GM21367 (cell line): ENCODE data around the gene STK39.
A peak's percentile ranks its signal among the peaks of the same experiment; 100 is the strongest.

Source experiments
- ATAC-seq: cut with Tn5 transposase; IDR thresholded peaks from one replicate; pipeline ENCODE4 v1.9.1; 2021; ENCODE audit not compliant: unreplicated experiment

The STK39 gene

GRCh38 chr2:168058675-168059074 is 188.7 kb downstream of the STK39 start:
- ATAC-seq: no peak

DNA sequence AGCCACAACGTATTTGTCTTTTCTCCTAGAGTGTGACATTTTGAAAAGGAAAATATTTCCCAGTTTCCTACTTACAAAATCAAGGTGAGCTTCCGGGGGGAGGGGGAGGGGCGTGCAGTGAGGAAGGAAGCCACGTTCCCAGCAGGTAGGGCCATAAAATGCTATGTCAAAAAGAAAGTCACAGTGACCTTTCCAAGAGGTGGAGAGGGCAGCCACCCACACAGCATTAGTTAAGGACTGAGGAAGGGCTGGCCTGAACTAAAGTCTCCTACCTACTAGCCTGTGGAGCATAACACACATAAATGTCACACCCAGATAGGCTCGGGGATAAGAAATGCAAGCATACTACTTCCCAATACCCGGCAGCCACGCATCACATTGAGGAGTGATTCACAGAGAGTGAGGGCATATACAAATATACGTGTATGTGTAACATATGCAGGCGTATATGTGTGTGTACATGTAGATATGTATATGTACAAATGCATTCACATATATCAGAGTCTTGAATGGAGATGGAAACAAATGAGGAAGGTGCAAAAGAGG is 191.1 kb downstream of the STK39 start:
- ATAC-seq: no peak

DNA sequence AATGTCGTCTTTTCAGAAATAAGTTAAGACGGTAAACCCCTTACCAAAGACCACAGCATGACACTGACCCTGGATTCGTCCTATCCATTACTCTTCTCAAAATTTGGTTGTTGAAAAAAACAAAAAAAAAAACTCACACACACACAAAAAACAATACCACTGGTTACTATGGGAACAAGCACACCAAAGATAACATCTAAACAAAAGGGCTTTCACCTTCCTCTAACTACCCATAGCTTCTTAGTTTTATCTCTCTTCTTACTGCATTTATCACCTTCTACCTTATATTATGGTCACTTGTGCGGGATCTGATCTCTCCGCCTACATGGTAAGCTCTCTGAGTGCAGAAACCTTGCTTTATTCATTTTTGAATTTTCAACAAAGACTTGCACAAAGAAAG is 192.7 kb downstream of the STK39 start:
- ATAC-seq: no peak

- ATAC-seq: no peak
Observed at GRCh38 chr2:168053676-168054075, 193.7 kb downstream of the STK39 start.

GRCh38 chr2:168052773-168053172 is 194.6 kb downstream of the STK39 start:
- ATAC-seq: no peak

- no peak for ATAC-seq
Observed at GRCh38 chr2:168050377-168050776, 197.0 kb downstream of the STK39 start.

DNA sequence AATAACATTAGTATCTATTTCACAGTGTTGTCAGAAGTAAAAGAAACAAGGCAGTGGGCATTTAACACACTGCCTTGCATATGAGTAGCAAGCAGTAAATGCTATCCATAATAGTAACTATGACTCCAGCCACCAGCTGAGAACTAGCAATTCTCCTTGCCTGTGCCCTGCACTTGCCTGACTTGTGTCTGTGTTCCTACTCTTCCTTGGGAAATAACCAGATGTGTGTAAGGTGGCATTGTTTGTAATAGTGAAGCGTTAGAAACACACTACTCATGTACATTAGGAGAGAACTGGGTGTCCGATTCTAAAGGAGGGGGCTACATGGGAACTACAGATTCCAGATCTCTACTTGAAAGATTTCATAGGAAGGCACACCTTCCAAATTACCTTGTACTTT is 197.8 kb downstream of the STK39 start:
- no peak for ATAC-seq

- no peak for ATAC-seq
Observed at GRCh38 chr2:168047091-168047690, 200.2 kb downstream of the STK39 start.

GRCh38 chr2:168044579-168044978 is 202.8 kb downstream of the STK39 start:
- ATAC-seq: no peak

DNA sequence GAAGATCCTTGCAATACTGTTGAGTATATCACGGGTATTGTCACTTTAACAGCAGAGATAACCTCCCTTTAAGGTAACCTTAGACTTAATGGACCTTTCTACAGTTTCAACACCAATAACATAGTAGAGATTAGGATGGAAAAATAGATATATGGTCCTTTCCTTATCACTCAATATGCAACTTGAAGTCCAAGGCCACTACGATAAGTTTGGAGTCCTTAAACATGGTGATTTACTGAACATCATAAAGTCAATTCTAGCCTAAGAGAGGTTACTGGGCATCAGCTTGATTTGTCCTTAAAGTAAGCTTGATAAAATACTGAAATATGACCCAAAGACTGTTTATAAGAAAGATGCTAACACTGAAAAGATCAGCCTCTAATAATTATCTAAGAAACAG is 203.2 kb downstream of the STK39 start:
- ATAC-seq: no peak

DNA sequence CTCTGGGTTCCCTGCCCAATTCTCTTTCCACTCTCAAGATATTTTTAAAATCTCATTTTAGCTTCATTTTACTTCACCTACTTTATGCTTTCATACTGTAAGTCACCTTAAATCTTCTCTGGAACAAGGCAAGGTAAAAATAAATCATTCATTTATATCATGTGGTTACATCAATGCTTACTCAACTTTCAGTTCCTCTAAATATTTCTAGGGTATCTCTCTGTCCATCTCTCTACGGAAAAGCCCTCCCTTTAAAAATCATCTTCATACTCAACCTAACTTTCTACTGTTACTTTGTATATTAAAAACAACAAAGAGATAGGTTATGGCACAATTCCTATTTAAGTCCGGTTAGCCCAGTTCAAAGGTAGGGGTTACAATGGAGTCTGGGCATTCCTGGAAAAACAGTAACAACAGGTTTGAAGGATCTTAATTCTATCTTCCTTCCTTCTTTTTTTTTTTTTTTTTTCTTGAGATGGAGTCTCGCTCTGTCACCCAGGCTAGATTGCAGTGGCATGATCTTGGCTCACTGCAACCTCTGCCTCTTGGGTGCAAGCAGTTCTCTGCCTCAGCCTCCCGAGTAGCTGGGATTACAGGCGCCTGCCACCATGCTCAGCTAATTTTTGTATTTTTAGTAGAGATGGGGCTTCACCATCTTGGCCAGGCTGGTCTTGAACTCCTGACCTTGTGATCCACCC is 205.1 kb downstream of the STK39 start:
- ATAC-seq: peak; percentile 97

DNA sequence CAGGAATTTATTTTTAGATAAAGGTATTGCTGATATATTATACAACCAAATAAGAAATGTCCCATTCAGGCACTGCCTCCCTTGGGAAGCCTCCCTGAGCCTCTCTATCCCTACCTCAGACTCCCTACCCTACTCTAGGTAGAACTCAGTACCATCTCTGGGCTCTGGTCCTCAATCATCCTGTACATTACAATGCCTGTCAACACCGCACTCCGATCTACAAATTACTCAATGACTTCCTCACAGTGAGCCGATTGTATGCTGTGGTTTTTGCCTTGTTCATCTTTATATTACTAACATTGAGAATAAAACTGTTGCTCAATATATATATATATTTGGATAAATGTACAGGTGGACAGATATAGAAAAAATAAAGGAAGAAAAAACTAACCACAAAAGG is 207.5 kb downstream of the STK39 start:
- no peak for ATAC-seq

DNA sequence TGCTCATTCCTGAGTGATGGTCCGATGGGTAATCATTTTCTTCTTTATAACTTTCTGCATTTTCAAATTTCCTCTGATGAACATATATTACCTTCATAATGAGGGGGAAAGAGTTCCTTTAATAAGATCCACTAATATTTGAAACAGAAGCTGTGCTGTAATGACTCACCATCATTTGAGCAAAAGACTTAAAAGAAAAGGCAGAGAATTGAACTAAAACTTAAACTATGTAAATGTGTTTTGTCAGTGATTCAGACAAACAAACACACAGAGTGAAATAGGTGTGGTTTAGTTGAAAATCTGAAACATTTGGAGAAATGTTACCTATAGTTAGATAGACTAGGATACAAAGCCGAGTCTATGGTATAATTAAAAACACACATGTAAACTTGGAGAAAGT is 209.6 kb downstream of the STK39 start:
- no peak for ATAC-seq

- ATAC-seq: peak; percentile 65
Observed at GRCh38 chr2:168035458-168035857, 211.9 kb downstream of the STK39 start.

DNA sequence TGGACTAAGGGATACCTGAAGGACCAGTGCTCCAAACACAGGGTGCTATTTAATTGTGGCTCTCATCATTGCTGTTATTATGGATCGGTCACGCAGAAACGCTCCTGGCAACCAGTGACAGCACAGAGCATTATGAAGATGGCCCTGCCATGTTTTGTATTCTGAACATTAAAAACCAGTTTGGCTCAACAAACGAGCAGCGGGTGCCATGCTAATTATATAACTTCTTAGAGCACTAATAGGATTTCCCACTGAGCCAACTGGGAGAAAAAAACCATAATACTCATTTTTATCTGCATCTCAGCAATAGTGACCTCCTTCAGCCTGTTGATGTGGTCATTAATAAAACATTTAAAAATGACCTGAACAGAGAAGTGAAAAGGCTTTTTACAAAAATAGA is 212.8 kb downstream of the STK39 start:
- ATAC-seq: no peak

- ATAC-seq: no peak
Observed at GRCh38 chr2:168033966-168034365, 213.4 kb downstream of the STK39 start.

GRCh38 chr2:168032091-168032490 is 215.3 kb downstream of the STK39 start:
- no peak for ATAC-seq

DNA sequence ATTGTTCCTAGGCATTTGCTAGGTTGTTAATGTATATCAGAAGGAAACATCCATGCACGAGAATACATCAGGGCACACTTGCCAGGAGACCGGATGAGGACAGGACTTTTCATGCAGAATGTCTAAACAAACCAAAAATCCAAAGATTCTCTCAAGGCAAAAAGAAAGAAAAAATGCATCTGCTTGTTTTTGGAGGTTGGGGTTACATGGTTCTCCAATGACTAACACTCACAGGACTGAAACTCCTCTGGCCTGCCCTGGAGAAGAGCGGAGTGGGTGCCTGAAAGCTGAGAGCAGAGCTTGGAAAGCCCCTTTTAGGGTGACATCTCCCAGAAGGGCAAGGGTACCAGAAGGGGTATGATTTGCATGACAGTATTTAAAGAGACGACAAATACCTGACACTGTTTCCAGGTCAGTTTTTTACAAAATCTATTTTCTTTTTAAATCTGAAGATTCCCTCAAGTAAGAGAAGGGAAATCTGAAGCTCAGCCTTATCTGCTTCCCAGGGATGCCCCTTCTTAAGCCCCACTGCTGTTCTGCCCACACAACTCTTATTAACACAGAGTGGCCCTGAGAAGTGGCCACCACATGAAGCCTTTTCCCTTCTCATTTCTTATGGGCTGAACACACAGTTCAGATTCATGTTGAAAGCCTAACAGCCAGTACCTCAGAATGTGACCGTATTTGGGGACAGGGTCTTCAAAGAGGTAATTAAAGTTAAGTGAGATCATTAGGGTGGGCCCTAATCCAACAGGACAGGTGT is 216.4 kb downstream of the STK39 start:
- ATAC-seq: peak; percentile 74

- no peak for ATAC-seq
Observed at GRCh38 chr2:168029071-168029470, 218.3 kb downstream of the STK39 start.

- no peak for ATAC-seq
Observed at GRCh38 chr2:168028362-168028761, 219.0 kb downstream of the STK39 start.

DNA sequence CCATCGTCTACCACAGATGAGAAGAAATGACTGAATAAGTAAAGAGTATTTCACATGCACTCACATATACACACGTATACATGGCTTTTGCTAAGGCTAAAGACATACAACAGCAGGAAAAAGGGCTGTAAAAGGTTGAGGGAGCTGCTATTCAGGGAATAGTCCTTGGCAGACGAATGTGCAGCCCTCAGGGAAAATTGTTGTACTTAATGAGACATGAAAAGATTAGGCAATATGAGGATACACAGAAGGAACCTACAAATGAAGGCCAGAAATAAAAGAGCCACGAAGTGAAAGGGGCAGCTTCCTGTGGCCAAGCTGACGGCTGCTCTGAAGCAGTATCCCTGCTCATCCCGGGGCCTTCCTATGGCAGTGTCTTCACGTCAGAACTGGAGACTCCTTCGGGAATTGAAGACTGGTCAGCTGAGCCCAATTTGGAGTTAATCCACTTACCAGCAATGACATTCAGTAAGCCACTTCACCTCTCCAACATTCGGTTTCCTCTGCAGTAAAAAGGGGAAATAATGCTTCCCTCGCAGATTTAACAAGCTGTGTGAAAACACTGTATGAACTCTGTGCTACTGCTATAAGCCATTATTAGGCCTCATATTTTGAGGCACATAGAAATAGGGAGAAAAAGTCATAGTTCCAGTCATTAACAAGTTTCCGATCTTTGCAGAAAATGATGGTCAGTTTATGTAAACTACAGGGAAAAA is 221.8 kb downstream of the STK39 start:
- ATAC-seq: no peak
